Measurements from ENCODE around the gene BAHCC1.

BAHCC1 gene

GRCh38 chr17:81393684-81394376 is 1.4 kb upstream of the BAHCC1 start (continued):
- TF ChIP-seq ZNF26 (tag by site-specific recombination; IDR thresholded peaks at IDR 0.05) = no peak
- no peak for TF ChIP-seq ZNF48 (tag by site-specific recombination; IDR thresholded peaks at IDR 0.05)
- no peak for TF ChIP-seq SALL2 (tag by site-specific recombination; IDR thresholded peaks at IDR 0.05; ENCODE audit: borderline replicate concordance)
- peak; percentile 62 for TF ChIP-seq ZBTB6 (tag by site-specific recombination; IDR thresholded peaks at IDR 0.05)
- peak; percentile 88; the same call in 1 of the 2 replicates for TF ChIP-seq ZNF221 (tag by site-specific recombination; IDR thresholded peaks at IDR 0.05; ENCODE audit: borderline replicate concordance)
- TF ChIP-seq ZNF10 (tag by site-specific recombination; IDR thresholded peaks at IDR 0.05) = peak; percentile 75
- TF ChIP-seq BCL11A (tag by site-specific recombination; IDR thresholded peaks at IDR 0.05; ENCODE audit: low read depth) = peak; percentile 95
- peak; percentile 89 for TF ChIP-seq ZFP69B (tag by site-specific recombination; IDR thresholded peaks at IDR 0.05)
- TF ChIP-seq ZNF280D (tag by site-specific recombination; IDR thresholded peaks at IDR 0.05) = peak; percentile 93
- no peak for TF ChIP-seq ZNF473 (tag by site-specific recombination; IDR thresholded peaks at IDR 0.05)
- peak; percentile 56; the same call in 1 of the 2 replicates for TF ChIP-seq ZNF596 (tag by site-specific recombination; IDR thresholded peaks at IDR 0.05)
- TF ChIP-seq TRIM28 (IDR thresholded peaks at IDR 0.05; ENCODE audit: borderline replicate concordance, low read length) = peak; percentile 47; the same call in 1 of the 2 replicates
- peak; percentile 94; the same call in 1 of the 2 replicates for TF ChIP-seq ZNF626 (tag by site-specific recombination; IDR thresholded peaks at IDR 0.05)
- TF ChIP-seq ZNF600 (tag by site-specific recombination; IDR thresholded peaks at IDR 0.05) = no peak
- TF ChIP-seq HOXA7 (CRISPR knock-in tag; IDR thresholded peaks at IDR 0.05; ENCODE audit: borderline replicate concordance) = no peak

DNA sequence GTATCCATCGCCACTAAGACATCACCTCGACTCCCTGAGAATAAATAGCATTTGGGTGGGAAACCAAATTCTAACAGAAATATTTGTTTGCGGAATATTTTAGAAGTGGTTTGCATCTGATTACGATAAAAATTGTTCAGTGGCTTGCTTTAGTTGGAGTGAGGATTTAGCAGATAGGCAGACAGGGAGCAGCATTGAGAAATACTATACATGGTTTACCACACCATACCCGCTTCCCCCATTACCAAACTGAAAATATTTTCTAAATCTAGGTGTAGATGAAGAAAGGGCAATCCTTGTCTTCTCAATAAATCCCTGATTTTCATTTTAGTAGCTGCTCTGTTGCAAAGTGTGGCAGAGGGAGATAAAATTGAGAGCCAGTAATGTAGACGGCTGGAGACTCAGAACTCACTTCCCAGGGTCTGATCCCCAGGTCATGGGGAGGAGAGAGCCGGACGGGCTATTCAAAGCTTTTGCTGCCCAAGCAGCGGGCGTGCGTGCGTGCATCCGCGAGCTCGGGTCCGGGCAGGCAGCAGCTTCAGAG is 808 bp upstream of the BAHCC1 start:
- Histone ChIP-seq H3K4me1 (ENCODE audit: control insufficient read depth, insufficient read depth, low read length) (peaks cover 23% of the 10 kb centered on the region), H3K9me3 (ENCODE audit: control insufficient read depth, insufficient read depth, low read depth, low read length) (no peaks in the 10 kb centered on the region), H3K27ac (ENCODE audit: extremely low read depth, low read depth, low read length) (peak overlapping the region; percentile 82), H3K36me3 (ENCODE audit: control insufficient read depth in 2 of 2, insufficient read depth in 1 of 2, low read length in 2 of 2) (peaks cover 0 to 8% of the 10 kb centered on the region in 2 experiments; a peak in 1 of 3 replicates), H3K4me3 (ENCODE audit: low read depth, low read length) (peak overlapping the region; percentile 27)
- TF ChIP-seq ZNF335 (tag by site-specific recombination; conservative IDR thresholded peaks at IDR 0.05) = peak; percentile 44; the same call in 1 of the 2 replicates
- no peak for TF ChIP-seq ZNF398 (tag by site-specific recombination; IDR thresholded peaks at IDR 0.05)
- TF ChIP-seq ZNF513 (tag by site-specific recombination; IDR thresholded peaks at IDR 0.05) = no peak
- no peak for TF ChIP-seq ZNF311 (tag by site-specific recombination; IDR thresholded peaks at IDR 0.05; ENCODE audit: borderline replicate concordance)
- TF ChIP-seq ZNF266 (tag by site-specific recombination; IDR thresholded peaks at IDR 0.05; ENCODE audit: low read depth) = no peak
- 0 out of 2 replicates have a peak, but pooled peaks have one; percentile 46 for TF ChIP-seq ZBTB48 (tag by site-specific recombination; IDR thresholded peaks at IDR 0.05)
- TF ChIP-seq, protein P1, sequence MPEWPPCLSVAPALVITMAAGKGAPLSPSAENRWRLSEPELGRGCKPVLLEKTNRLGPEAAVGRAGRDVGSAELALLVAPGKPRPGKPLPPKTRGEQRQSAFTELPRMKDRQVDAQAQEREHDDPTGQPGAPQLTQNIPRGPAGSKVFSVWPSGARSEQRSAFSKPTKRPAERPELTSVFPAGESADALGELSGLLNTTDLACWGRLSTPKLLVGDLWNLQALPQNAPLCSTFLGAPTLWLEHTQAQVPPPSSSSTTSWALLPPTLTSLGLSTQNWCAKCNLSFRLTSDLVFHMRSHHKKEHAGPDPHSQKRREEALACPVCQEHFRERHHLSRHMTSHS (tag by site-specific recombination; IDR thresholded peaks at IDR 0.05) = no peak
- no peak for TF ChIP-seq RBAK (tag by site-specific recombination; IDR thresholded peaks at IDR 0.05)
- no peak for TF ChIP-seq ZSCAN23 (tag by site-specific recombination; IDR thresholded peaks at IDR 0.05)
- ChIA-PET POLR2A (interaction anchor here (0.5 to 6.5 kb wide), 40 partner anchors 10 to 318 kb away, joined by 3 to 85 read pairs (median 5); partner anchors contain the start of genes ACTG1, CEP131, NDUFAF8 and SLC25A10), CTCF (interaction anchor here (0.5 to 1.7 kb wide), 8 partner anchors 36 to 1115 kb away, joined by 3 to 14 read pairs (median 4); no protein-coding TSS in a partner anchor)

Data from HEK293 (cell line).